Measurements from ENCODE around the gene ITGA2. TPM values are rescaled to one million over a fixed set of nuclear protein-coding genes. Genes with fewer than 3 reads are reported as not detected.

Gene ITGA2
- total and polyA plus RNA-seq, 2 donors (not counting 1 experiment from before 2014, with no cell fraction given), result not detected

- Mint-ChIP-seq H3K27me3 (peaks cover 11% of the 10 kb centered on the region), H3K9me3 (ENCODE audit: insufficient read depth) (no peaks in the 10 kb centered on the region), H3K4me1 (no peaks in the 10 kb centered on the region), H3K27ac (no peak overlapping the region), H3K4me3 (no peak overlapping the region)
- POLR2A ChIA-PET, result no interaction called here
- H3K4me1 ChIP-seq (ENCODE audit: control insufficient read depth in 2 of 2, insufficient read depth in 2 of 2, low read length in 2 of 2), result no peaks in the 10 kb centered on the region
- TF ChIP-seq EZH2 (IDR thresholded peaks at IDR 0.05; ENCODE audit: borderline replicate concordance, insufficient read depth, low read depth, low read length, poor library complexity, severe bottlenecking), result no peak
- TF ChIP-seq CTCF (IDR thresholded peaks at IDR 0.05), result no peak
- H3K79me2 ChIP-seq (ENCODE audit: control insufficient read depth, insufficient read depth, low read length), result no peaks in the 10 kb centered on the region
- intact Hi-C loops (cut with micrococcal nuclease), result no loop called here
- no peak for ATAC-seq (ENCODE audit: low read depth)
- H3K4me3 ChIP-seq (ENCODE audit: control extremely low read depth in 1 of 5, extremely low read depth in 1 of 5, insufficient read depth in 1 of 5, low read depth in 2 of 5, low read length in 4 of 5), result no peak overlapping the region
- no peak for DNase-seq
- CTCF ChIA-PET, result no interaction called here
- no peaks in the 10 kb centered on the region for H4K20me1 ChIP-seq (ENCODE audit: control insufficient read depth, insufficient read depth, low read length, poor library complexity, severe bottlenecking)
- H3K36me3 ChIP-seq (replicated peaks in 1 of 2; ENCODE audit: control extremely low read depth in 1 of 2, control insufficient read depth in 1 of 2, extremely low read depth in 1 of 2, insufficient read depth in 2 of 2, low read length in 1 of 2), result no peaks in the 10 kb centered on the region
- H2AFZ ChIP-seq (ENCODE audit: insufficient read depth, low read depth, low read length, poor library complexity, severe bottlenecking), result no peak overlapping the region
- H3K9me3 ChIP-seq (ENCODE audit: control extremely low read depth in 1 of 3, control insufficient read depth in 2 of 3, insufficient read depth in 1 of 3, low read length in 2 of 3), result no peaks in the 10 kb centered on the region
- no peak overlapping the region for H3K9ac ChIP-seq (ENCODE audit: low read length)
- no peak overlapping the region for H3K27ac ChIP-seq (ENCODE audit: low read length in 2 of 2)
- 79% methylated on average over 4 of the region's 5 CpGs for WGBS (ENCODE audit: insufficient coverage)
- H3K4me2 ChIP-seq (replicated peaks; ENCODE audit: low read depth, low read length, poor library complexity, severe bottlenecking), result no peak overlapping the region
- H3K27me3 ChIP-seq (replicated peaks in 1 of 4; ENCODE audit: control extremely low read depth in 1 of 4, control insufficient read depth in 3 of 4, insufficient read depth in 4 of 4, low read length in 3 of 4), result peaks cover 0 to 2% (median 0%) of the 10 kb centered on the region in 4 experiments
These were observed 66.2 kb downstream of the ITGA2 start for GRCh38 chr5:53055365-53055764.

GRCh38 chr5:53059281-53059680 lies 70.1 kb downstream of the ITGA2 start:
- Histone ChIP-seq H3K9ac (ENCODE audit: low read length) (no peak overlapping the region), H3K4me2 (replicated peaks; ENCODE audit: low read depth, low read length, poor library complexity, severe bottlenecking) (no peak overlapping the region), H3K9me3 (ENCODE audit: control extremely low read depth in 1 of 3, control insufficient read depth in 2 of 3, insufficient read depth in 1 of 3, low read length in 2 of 3) (no peaks in the 10 kb centered on the region), H3K4me3 (ENCODE audit: control extremely low read depth in 1 of 5, extremely low read depth in 1 of 5, insufficient read depth in 1 of 5, low read depth in 2 of 5, low read length in 4 of 5) (no peak overlapping the region), H3K79me2 (ENCODE audit: control insufficient read depth, insufficient read depth, low read length) (no peaks in the 10 kb centered on the region), H3K27me3 (replicated peaks in 1 of 4; ENCODE audit: control extremely low read depth in 1 of 4, control insufficient read depth in 3 of 4, insufficient read depth in 4 of 4, low read length in 3 of 4) (no peaks in the 10 kb centered on the region), H4K20me1 (ENCODE audit: control insufficient read depth, insufficient read depth, low read length, poor library complexity, severe bottlenecking) (no peaks in the 10 kb centered on the region), H3K36me3 (replicated peaks in 1 of 2; ENCODE audit: control extremely low read depth in 1 of 2, control insufficient read depth in 1 of 2, extremely low read depth in 1 of 2, insufficient read depth in 2 of 2, low read length in 1 of 2) (no peaks in the 10 kb centered on the region), H3K27ac (ENCODE audit: low read length in 2 of 2) (no peak overlapping the region), H3K4me1 (ENCODE audit: control insufficient read depth in 2 of 2, insufficient read depth in 2 of 2, low read length in 2 of 2) (no peaks in the 10 kb centered on the region), H2AFZ (ENCODE audit: insufficient read depth, low read depth, low read length, poor library complexity, severe bottlenecking) (no peak overlapping the region)
- Mint-ChIP-seq H3K4me1 (no peaks in the 10 kb centered on the region), H3K9me3 (ENCODE audit: insufficient read depth) (no peaks in the 10 kb centered on the region), H3K27me3 (peaks cover 15% of the 10 kb centered on the region), H3K27ac (no peak overlapping the region), H3K4me3 (no peak overlapping the region)
- 100% methylated on average over 4 of the region's 5 CpGs for WGBS (ENCODE audit: insufficient coverage)
- intact Hi-C loops (cut with micrococcal nuclease), result no loop called here
- DNase-seq, result no peak
- ChIA-PET CTCF (no interaction called here), POLR2A (no interaction called here)
- no peak for ATAC-seq (ENCODE audit: low read depth)
- no peak for TF ChIP-seq CTCF (IDR thresholded peaks at IDR 0.05)
- no peak for TF ChIP-seq EZH2 (IDR thresholded peaks at IDR 0.05; ENCODE audit: borderline replicate concordance, insufficient read depth, low read depth, low read length, poor library complexity, severe bottlenecking)

Measured in B cell (primary cell).